ENCODE data around the gene MAP7.
"Not testable (repeated sequence)": the region's sequence is repeated elsewhere in the genome, so short reads cannot be mapped to it uniquely, and the experiment has no call there.

The MAP7 gene

DNA sequence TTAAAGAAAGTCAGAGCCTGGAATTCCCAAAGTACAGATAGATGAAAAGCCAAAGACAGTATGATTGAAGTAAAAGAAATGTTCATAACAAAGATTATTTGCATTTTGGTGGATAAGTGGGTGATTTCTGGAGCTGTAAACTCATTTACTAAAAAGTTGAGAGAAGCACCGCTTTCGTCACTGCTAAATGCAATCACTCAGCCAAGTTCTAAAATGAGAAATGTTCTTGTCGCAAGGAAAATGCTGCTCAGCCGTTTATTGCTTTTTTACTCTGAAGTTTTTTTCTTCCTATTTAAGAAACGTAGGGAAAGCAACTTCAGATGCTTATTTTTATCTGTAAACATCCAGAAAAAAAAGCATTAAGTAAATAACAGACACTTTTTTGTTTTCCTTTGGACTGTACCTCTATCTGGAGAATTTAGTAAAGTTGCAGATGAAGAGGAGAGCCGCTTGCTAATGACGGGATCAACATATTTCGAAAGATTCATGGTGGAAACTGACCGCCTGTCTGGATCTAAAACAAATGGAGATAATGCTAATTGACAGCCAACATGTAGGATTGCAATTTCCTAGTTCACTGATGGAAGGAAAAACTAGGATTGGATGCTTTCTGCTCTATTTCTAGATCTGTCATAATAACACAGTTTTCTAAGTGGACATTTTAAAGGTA, 166.8 kb downstream of the MAP7 start:
- DNase-seq (ENCODE audit: low read depth in 2 of 2): no peak

DNA sequence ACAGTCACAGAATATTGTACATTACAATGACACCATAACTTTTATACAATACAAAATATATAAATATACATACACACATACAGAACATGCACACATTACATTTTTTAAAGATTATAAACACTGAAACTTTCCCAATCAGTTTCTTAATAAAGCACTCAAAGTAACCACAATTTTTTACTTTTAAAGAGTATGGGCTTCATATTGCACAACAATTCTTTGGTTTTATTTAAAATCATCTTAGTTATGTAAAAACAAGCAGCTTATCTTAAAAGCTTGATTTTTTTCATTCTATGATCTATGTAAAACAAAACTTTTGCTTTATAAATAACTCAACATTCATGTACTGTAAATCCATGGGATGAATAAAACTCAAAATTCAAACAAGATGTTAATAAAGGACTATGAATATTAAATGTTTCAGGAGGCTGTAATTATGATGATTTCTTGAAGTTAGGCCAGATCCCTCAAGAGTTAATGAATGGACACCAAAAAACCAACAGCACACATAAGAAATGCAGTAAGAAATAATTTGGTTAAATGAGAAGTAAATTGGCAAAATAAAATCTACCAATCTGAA, 167.5 kb downstream of the MAP7 start:
- DNase-seq (ENCODE audit: low read depth in 2 of 2): no peak

DNA sequence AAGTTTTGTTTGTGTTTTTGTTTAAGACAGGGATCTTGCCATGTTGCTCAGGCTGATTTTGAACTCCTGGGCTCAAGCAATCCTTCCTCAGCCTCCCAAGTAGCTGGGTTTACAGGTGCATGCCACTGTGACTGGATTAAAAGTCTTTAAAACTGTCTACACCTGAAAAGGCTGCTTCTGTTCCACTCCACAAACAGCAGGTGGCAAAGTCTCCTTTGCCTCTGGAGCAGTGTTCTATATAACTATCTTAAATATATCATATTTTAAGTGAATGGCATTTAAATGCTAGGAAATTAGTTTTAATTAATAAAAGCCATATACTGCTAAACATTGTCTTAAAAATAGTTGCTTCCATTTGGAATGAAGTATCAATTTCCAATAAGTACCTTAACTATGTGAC, 171.3 kb downstream of the MAP7 start:
- DNase-seq (ENCODE audit: low read depth in 2 of 2): no peak

GRCh38 chr6:136375836-136376235, 174.4 kb downstream of the MAP7 start:
- DNase-seq (ENCODE audit: low read depth in 2 of 2): not testable (repeated sequence)

DNA sequence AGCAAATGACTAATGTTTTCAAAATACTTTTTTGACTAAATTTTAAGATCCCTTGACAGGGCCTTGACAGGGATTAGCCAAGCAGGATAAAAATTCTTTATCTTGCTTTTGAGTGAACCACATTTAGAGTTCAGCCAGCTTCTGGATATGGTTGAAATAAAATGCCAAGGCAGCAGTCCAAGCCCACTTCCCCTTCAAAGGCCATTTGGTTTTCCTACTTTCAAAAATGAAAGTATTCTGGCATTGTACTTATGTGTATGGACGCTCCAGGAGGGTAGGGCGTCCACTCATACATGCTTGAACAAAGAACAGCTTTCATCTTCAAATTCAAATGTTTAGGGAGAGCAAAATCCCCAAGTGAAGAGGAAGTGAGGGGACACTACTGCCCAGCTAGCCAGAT, 178.3 kb downstream of the MAP7 start:
- no peak for DNase-seq (ENCODE audit: low read depth in 2 of 2)

DNA sequence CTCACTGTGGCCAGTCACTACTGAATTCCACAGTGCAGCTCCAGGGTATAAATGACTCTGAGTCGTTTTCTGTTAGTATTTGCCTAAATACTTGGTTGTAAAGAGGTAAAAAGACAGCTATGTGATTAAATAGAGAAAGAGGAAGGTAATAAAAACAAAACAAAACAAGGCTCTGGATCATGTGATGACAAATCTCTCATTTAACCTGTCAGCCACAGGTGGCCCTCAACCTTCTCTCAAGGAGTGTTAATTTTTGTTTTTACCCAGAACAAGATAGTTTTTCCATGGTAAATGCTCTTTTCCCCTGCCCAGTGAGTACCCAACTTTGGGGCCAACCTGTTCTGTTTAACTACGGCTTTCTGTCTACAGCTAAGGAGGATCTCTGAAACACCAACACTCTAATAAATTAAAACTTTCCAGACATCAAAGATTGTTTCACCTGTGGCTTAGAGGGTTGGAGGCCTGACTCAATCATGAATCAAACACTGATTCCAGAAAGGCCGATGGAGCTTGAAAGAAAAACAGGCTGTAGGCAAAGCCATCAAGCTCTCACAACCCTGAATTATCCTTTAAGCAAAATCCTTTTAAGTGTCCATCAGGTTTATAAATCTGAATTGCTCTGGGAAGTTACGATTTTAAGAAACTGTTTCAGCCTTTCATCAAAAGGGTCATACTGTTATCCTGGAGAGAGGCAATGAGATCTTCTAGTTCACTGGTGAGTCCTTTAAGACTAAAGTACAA, 179.1 kb downstream of the MAP7 start:
- DNase-seq (ENCODE audit: low read depth in 2 of 2): no peak

GRCh38 chr6:136365776-136366354, 184.4 kb downstream of the MAP7 start:
- peak; percentile 2 to 4 for DNase-seq (ENCODE audit: low read depth in 2 of 2)

DNA sequence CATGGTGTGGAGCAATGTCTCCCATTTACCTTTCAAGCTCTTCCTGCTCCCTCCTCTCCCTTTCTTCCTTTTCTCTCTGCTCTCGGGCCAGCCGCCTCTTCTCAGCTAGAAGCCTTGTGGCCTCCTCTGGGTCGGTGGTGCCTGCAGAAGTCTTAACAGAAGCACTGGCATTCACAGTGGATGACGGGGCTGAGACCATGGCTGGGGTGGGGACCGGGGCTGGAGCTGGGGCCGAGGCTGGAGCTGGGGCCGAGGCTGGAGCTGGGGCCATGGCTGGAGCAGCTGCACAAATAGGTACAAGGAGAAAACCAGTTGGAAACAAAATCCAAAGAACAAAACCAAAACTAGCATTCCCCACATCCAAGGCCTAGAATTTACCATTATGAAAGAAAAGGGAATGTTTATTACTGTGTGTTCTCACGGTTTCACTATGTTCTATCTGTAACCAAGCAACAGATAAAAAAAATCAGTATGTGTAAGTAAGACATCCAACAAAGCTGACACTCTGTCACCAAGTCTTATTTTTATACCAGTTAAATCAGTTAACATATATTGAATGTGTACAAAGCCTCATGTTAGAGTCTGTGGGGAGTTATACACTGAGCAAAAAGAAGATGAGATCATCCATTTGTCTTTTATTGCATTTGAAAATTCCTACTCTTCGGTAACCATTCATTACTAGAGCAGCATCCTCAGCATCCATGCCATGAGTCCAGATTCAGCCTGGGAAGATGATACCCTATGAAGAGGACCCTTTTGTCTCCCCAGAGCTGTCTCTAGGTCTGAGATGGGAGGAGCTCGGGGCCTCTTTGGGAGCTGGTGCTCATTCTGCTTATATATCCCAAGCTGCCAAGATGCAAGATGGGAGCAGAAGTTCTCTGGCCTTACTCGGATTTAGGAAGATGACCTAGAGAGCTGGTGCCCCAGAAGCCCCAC, 187.5 kb downstream of the MAP7 start:
- no peak for DNase-seq (ENCODE audit: low read depth in 2 of 2)

- no peak for DNase-seq (ENCODE audit: low read depth in 2 of 2)
These were observed 188.4 kb downstream of the MAP7 start for GRCh38 chr6:136361787-136362186.

- DNase-seq (ENCODE audit: low read depth in 2 of 2): no peak
These were observed 189.4 kb downstream of the MAP7 start for GRCh38 chr6:136360783-136361182.

GRCh38 chr6:136359851-136360250, 190.4 kb downstream of the MAP7 start:
- DNase-seq (ENCODE audit: low read depth in 2 of 2): no peak

DNA sequence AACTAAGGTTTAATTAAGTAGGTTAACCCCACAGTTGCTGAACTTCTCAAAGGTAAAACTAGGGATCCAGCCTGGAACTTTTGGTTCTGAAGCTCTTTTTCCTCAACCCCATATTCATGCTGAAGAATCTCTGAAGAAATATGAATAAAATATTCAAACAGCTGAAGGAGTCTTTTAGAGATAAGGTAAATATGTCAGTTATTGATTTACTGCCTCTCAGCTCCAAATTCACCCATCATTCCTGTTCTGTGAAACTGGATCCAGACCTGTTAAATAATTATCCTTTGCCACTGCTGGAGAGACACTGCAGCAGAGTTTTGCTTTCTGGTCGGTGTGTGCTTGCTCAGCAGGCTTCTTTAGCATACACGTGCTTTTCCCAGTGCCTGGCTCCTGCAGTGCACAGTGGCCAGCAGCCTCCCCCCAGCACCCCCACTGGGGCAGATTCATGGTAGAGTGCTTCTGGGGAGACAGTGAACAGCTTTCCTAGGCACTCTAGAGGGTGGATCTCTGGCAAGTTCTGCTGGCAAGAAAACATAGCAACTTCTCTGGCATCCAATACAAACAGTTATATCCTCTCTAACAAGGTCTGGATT, 198.6 kb downstream of the MAP7 start:
- DNase-seq (ENCODE audit: low read depth in 2 of 2): no peak

- no peak for DNase-seq (ENCODE audit: low read depth in 2 of 2)
These were observed 199.3 kb downstream of the MAP7 start for GRCh38 chr6:136350914-136351313.

DNA sequence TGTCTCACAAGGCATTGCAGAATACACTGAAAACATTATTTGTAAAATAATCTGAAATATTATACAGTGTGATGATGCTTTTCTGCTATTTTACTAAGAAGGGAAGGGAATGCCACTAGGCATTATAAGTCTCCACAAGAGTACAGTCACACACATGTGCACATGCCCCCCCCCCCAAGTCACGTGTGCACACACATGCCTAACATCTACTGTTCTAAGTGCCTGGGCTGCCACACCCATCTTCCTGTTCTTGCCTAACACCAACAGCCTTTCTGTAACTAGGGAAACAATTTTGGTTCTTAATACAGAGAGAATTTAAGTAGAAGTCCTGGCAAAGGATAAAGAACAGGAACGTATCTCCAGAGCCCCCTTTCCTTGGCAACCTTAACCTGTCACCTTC, 202.4 kb downstream of the MAP7 start:
- DNase-seq (ENCODE audit: low read depth in 2 of 2): no peak

GRCh38 chr6:136345145-136345544, 205.1 kb downstream of the MAP7 start:
- no peak for DNase-seq (ENCODE audit: low read depth in 2 of 2)

DNA sequence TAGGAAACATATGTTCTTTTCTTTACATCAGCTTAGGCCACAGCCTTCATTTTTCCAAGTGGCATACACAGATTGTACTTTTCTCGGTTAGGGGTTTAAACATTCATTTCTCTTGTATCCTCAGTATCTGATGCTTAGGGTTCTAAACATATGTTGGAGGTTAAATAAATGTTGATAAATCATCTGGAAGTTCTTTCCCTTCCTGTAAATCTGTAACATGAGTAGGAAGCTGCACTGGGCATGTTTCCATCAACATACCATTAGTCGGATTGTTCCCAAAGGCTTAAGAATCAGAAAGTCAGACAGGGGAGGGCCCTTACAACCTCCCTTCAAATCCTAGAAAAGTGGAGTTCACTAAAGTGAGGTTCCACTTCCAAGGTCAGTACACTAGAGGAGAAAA, 205.8 kb downstream of the MAP7 start:
- DNase-seq (ENCODE audit: low read depth in 2 of 2): no peak

DNA sequence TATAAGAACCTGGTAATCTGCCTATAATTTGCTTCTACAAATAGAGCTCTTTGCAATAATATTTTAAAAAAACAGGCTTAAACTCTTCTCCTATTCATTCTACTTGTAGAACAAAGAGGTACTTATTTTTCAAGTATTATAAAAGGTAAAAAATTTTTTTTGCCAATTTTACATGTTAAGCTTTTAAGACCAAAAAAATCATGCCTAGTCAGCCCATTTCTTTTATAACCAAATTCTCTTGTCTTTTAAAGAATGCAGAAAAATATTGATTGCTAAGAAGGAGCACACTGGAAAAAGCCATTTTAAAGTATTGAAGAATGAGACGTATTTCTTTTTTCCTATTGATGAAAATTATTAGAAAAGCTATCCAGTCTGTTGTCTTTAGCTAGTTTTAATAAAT, 206.5 kb downstream of the MAP7 start:
- no peak for DNase-seq (ENCODE audit: low read depth in 2 of 2)

DNA sequence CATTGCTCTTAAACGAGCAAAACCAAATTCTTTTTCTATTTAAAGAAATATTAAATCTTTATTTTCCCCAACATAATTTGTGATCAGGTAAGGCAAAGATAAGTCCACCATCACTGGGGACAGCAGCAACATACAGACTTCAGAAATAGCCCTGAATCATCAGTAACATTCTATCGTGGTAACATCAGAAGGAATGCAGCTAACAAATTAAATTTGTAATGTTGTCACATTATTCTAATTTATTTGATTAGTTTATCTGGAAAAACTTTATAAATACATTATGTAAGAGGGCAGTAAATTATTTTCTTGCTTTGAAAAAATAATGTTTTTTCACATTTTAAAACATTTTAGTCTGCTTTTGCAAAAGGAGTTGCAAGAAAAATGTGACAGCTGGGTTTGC, 206.9 kb downstream of the MAP7 start:
- no peak for DNase-seq (ENCODE audit: low read depth in 2 of 2)

GRCh38 chr6:136341967-136342366, 208.3 kb downstream of the MAP7 start:
- DNase-seq (ENCODE audit: low read depth in 2 of 2): no peak

- DNase-seq (ENCODE audit: low read depth in 2 of 2): no peak
These were observed 208.9 kb downstream of the MAP7 start for GRCh38 chr6:136341367-136341766.

DNA sequence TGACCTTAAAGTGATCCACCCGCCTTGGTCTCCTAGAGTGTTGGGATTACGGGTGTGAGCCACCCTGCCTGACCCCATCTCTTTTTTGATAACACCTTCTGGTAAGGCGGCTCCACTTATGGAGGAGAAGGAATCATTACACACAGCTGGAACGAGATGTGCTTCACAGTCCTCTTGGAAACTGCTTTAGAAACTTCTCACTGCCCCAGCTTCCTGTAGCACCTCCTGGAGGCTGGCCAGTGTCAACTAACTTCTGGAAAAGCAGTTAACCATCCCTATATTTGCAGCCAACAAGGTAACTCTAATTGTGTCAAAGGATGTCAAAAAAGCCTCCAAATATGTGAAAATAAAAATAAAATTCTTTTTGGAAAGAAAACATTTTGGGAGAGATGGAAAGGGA, 211.7 kb downstream of the MAP7 start:
- no peak for DNase-seq (ENCODE audit: low read depth in 2 of 2)
